ENCODE results near the gene ADTRP. TPM values are rescaled to one million over a fixed set of nuclear protein-coding genes. Genes with fewer than 3 reads are reported as not detected.

The ADTRP gene
- polyA plus RNA-seq, 3 donors from 2014 or later = not detected

DNA sequence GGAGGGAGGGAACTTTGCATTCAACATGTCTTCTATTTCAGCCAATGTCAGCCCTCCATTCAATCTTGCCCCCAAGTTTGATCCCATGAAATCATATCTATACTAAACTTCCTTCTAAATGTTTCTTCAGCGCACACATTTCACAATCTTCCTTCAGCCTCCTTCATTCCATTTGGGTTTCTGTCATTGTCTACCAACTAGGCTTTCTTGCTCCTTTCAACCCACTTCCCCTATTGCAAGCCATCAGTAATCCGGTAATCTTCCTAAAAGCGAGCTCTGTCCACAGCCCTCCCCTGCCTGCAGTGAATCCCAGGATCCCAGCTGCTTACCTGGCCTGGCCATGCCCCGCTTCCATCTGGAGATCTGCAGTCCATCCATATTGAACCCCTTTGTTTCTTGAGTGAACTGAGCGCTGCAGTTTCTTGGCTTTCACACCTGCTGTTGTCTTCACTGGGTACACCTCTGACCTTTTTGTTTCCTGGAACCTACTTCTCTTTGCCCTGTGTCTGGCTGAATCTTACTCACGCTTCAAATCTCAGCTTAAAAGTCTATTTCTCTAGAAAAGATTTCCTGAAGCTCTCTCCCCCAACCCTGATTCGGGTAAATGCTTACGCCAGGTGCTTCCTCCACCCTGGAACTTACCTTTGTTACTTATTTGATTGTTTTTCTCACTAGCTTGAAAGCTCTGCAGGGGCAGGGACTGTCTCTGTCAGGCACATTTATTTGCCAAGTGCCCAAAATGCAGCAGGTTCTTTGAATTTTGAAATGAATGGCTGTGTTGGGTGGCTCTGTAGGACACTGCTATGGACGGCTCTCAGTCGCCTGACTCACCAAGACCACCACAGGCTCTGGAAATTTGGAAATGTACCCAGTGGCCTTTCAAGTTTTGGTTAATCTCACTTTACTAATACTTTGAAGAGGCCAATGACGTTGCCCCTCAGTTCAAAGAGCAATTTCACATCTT, 50.3 kb downstream of the ADTRP start:
- Mint-ChIP-seq H3K36me3 (no peaks in the 10 kb centered on the region), H3K9me3 (no peaks in the 10 kb centered on the region), H3K27ac (no peak overlapping the region), H3K4me1 (no peaks in the 10 kb centered on the region), H3K27me3 (ENCODE audit: low read depth in 3 of 3) (peaks cover 5 to 10% (median 8%) of the 10 kb centered on the region in 3 donors), H3K4me3 (no peak overlapping the region)
- DNase-seq = no peak

DNA sequence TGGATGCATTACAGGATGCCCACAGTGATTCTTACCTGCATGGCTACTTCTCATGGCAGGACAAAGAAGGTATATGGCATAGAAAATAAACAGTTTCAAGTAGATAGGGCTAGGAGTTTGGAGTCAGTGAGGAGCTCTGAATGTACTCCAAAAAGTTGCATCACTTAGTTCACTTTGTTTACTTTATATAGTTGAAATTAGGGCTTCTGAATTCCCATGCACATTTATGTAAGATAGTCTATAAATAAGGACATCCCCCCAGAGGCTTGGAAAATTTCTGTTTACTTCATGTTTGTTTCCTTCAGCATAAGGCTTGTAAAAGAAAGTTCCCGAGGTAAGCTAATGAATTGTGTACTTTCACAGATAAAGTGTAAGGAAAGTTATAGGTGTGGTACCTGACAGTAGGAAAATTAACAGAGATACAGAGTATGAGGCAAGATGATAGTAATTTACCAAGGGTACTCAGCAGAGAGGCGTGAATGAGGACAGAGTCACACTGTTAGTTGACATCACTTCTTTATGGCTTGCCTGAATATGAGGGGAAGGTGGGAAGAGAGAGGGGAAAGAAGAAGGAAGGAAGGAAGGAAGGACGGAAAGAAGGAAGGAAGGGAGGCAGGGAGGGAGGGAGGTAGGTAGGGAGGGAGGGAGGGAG, 51.1 kb downstream of the ADTRP start:
- Mint-ChIP-seq H3K36me3 (no peaks in the 10 kb centered on the region), H3K4me1 (no peaks in the 10 kb centered on the region), H3K27ac (no peak overlapping the region), H3K4me3 (no peak overlapping the region), H3K9me3 (no peaks in the 10 kb centered on the region), H3K27me3 (ENCODE audit: low read depth in 3 of 3) (peaks cover 7 to 11% (median 8%) of the 10 kb centered on the region in 3 donors)
- DNase-seq = no peak

DNA sequence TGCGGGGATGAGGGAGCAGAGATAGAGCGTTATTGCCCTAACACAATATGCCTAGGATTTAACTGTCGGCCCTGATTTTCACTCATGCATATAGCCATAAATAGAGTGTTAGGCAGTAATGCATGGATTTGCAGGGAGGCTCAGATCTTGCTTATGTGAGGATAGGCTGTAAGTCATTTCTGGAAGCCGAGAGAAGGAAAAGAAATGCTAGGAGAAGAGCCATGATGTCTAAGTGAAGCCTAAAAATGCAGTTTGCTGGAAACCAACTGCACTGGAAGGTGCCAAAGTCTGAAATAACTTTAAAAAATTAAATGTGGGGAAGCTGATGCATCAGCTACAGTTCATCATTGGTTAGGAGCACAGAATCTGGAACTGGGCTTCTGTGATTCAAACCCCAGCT, 54.3 kb downstream of the ADTRP start:
- no peaks in the 10 kb centered on the region for H3K9me3 Mint-ChIP-seq
- no peaks in the 10 kb centered on the region for H3K36me3 Mint-ChIP-seq
- H3K4me1 Mint-ChIP-seq = no peaks in the 10 kb centered on the region
- DNase-seq = no peak
- peaks cover 6 to 8% (median 7%) of the 10 kb centered on the region in 3 donors for H3K27me3 Mint-ChIP-seq (ENCODE audit: low read depth in 3 of 3)
- no peak overlapping the region for H3K27ac Mint-ChIP-seq
- no peak overlapping the region for H3K4me3 Mint-ChIP-seq

DNA sequence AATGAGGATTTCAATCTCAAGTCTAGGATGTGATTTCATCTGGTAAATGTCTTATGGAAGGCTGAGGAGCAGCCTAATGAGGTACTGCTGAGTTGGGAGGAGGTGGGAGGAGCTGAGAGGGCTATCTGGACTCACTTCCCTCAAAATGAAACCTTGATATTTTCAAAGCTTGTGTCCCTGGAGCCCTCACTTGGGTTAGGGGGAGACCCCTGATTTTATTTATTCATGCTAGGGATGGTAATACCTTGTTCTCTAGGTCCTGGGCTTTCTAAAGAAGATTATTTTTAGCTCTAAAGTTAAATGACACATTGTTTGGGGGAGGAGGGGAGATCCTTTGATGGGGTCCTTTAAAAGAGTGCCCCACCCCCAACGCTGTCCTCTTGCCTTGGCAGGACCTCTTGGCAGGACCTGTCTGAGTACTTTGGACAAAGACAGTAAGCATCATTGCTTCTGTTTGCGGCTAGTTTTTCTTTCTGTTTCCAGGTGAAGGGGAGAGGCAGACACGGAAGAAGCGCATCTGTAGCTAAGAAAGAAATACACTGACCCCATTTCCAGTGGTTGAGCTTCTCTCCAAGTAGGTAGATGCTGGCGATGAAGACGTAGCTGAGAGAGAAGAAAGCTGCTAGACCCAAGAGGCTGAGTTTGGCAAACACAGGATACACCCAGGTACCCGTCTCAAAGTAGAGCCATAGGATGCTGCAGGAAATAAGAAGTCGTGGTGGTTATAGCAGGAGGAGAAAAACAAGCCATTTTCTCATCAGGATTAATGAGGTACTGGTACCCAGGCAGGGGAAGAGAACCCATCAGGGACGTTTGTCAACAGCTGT, 55.6 kb downstream of the ADTRP start:
- Mint-ChIP-seq H3K27me3 (ENCODE audit: low read depth in 3 of 3) (peaks cover 6 to 8% (median 7%) of the 10 kb centered on the region in 3 donors), H3K4me3 (no peak overlapping the region), H3K4me1 (no peaks in the 10 kb centered on the region)

GRCh38 chr6:11722220-11722619, 56.4 kb downstream of the ADTRP start:
- no peaks in the 10 kb centered on the region for H3K36me3 Mint-ChIP-seq

More for the DNA sequence above, 55.6 kb downstream of the ADTRP start:
- H3K9me3 Mint-ChIP-seq = no peaks in the 10 kb centered on the region
- H3K36me3 Mint-ChIP-seq = no peaks in the 10 kb centered on the region
- no peak overlapping the region for H3K27ac Mint-ChIP-seq
- DNase-seq = no peak

GRCh38 chr6:11718463-11718862, 60.1 kb downstream of the ADTRP start:
- Mint-ChIP-seq H3K27ac (no peak overlapping the region), H3K27me3 (ENCODE audit: low read depth in 3 of 3) (peaks cover 1 to 7% (median 3%) of the 10 kb centered on the region in 3 donors), H3K4me3 (no peak overlapping the region), H3K9me3 (no peaks in the 10 kb centered on the region), H3K4me1 (no peaks in the 10 kb centered on the region), H3K36me3 (no peaks in the 10 kb centered on the region)
- no peak for DNase-seq

More at GRCh38 chr6:11722220-11722619, 56.4 kb downstream of the ADTRP start:
- Mint-ChIP-seq H3K4me3 (no peak overlapping the region), H3K27me3 (ENCODE audit: low read depth in 3 of 3) (peaks cover 4 to 8% (median 7%) of the 10 kb centered on the region in 3 donors), H3K27ac (no peak overlapping the region), H3K9me3 (no peaks in the 10 kb centered on the region), H3K4me1 (no peaks in the 10 kb centered on the region)
- no peak for DNase-seq

GRCh38 chr6:11718031-11718430, 60.6 kb downstream of the ADTRP start:
- Mint-ChIP-seq H3K27ac (no peak overlapping the region), H3K4me1 (no peaks in the 10 kb centered on the region), H3K9me3 (no peaks in the 10 kb centered on the region), H3K4me3 (no peak overlapping the region), H3K36me3 (no peaks in the 10 kb centered on the region), H3K27me3 (ENCODE audit: low read depth in 3 of 3) (peaks cover 0 to 3% (median 0%) of the 10 kb centered on the region in 3 donors)
- DNase-seq = no peak

GRCh38 chr6:11714798-11715285, 63.8 kb downstream of the ADTRP start:
- Mint-ChIP-seq H3K4me1 (no peaks in the 10 kb centered on the region), H3K27me3 (ENCODE audit: low read depth in 3 of 3) (peaks cover 0 to 6% (median 3%) of the 10 kb centered on the region in 3 donors), H3K9me3 (no peaks in the 10 kb centered on the region), H3K4me3 (no peak overlapping the region), H3K27ac (no peak overlapping the region), H3K36me3 (no peaks in the 10 kb centered on the region)
- DNase-seq = no peak

- Mint-ChIP-seq H3K9me3 (no peaks in the 10 kb centered on the region), H3K27me3 (ENCODE audit: low read depth in 3 of 3) (peaks cover 0 to 6% (median 3%) of the 10 kb centered on the region in 3 donors), H3K4me1 (no peaks in the 10 kb centered on the region), H3K4me3 (no peak overlapping the region), H3K36me3 (no peaks in the 10 kb centered on the region), H3K27ac (no peak overlapping the region)
- no peak for DNase-seq
Measured at GRCh38 chr6:11714116-11714797, 64.3 kb downstream of the ADTRP start.

- Mint-ChIP-seq H3K4me3 (no peak overlapping the region), H3K27me3 (ENCODE audit: low read depth in 3 of 3) (peaks cover 0 to 6% (median 3%) of the 10 kb centered on the region in 3 donors), H3K36me3 (no peaks in the 10 kb centered on the region), H3K9me3 (no peaks in the 10 kb centered on the region), H3K4me1 (no peaks in the 10 kb centered on the region), H3K27ac (no peak overlapping the region)
- DNase-seq = no peak
Measured at GRCh38 chr6:11712760-11713159, 65.8 kb downstream of the ADTRP start.

DNA sequence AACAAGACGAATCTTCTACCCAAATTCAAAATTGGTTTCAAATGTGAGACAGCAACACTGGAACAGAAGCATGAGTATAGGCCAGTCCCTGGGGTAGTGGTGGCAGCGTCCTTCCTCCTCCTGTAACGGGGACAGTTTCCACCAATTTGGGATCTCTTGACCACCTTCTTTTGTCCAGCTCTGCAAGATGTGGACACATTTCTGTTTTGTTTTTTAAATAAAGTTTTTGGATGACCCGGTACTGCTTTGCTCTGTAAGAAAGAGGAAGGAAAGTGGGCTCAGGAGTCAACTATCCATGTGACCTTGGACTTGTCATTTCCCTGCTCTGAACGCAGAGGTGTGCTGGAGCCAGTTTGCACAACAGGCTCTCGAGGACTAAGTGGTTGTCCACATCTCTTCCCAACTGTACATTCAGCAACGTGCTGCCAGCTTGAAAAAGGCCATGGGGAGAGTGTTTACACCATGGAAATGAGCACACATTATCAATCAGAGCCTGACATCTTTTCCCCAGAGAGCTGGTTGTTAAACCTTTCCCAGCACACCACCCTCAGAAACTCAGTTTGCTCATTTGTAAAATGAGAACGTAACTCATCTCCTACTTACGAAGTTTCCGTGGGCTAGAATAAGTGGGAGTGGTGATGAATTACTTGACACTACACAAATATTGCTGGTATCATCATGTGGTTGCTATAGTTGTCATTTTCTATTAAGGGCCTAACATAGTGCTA, 66.5 kb downstream of the ADTRP start:
- H3K27ac Mint-ChIP-seq = no peak overlapping the region
- H3K4me3 Mint-ChIP-seq = no peak overlapping the region
- H3K4me1 Mint-ChIP-seq = no peaks in the 10 kb centered on the region

DNA sequence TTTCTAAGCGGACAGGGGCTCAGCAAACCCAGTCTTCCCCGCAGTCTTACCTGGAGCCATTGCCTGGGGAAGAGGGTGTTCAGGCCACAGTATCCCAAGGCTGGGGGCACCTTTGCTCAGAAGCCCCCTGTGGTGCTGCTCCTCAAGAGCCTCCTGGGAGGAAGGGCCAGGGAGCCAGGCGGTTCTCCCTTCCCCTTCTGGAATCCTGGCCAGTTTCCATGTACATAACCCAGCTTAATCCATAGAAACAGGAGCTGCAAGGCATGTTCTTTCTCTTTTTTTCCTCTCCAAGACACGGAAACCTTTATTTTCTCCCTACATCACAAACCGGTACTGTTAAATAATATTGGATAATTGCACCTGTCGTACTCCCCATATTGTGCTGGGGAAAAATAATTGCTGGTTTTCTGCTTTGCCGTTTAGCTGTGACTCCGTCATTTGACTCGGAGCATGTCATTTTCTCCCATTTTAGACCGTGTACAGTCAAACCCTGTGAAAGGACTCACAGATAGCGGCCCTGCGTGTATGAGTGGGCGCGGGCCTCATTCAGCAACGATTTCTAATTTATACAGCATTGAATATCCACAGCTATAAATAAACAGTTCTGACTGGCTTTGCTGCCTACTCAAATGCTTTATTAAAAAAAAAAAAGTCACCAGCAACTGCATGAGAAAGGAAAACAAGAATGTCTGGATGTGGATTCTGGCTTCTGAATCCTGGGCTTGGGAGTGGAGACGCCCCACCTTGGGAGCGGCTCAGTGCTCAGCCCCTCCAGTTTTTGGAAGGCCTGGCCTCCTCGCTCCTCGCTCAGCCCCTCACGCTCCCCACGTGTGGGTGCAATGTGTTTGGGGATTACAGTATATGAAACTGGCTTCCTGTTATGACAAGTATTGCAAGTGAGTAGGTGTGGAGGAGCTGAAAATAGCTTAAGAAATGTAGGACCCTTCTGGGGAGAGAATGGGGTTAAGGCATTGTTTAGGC, 67.3 kb downstream of the ADTRP start:
- DNase-seq = no peak
- Mint-ChIP-seq H3K27me3 (ENCODE audit: low read depth in 3 of 3) (peaks cover 0 to 6% (median 3%) of the 10 kb centered on the region in 3 donors), H3K27ac (no peak overlapping the region), H3K4me3 (no peak overlapping the region), H3K4me1 (no peaks in the 10 kb centered on the region), H3K36me3 (no peaks in the 10 kb centered on the region), H3K9me3 (no peaks in the 10 kb centered on the region)

More for the DNA sequence above, 66.5 kb downstream of the ADTRP start:
- no peak for DNase-seq
- Mint-ChIP-seq H3K27me3 (ENCODE audit: low read depth in 3 of 3) (peaks cover 0 to 6% (median 3%) of the 10 kb centered on the region in 3 donors), H3K9me3 (no peaks in the 10 kb centered on the region), H3K36me3 (no peaks in the 10 kb centered on the region)
